Epithelial cell of proximal tubule (primary cell): ENCODE results near the gene PRKACA. TPM values are rescaled to one million over a fixed set of nuclear protein-coding genes. Genes with fewer than 3 reads are reported as not detected.
A peak's percentile ranks its signal among the peaks of the same experiment; 100 is the strongest.

ENCODE experiments used
- DNase-seq: peaks from one replicate; pipeline ENCODE4 v3.0.0-alpha.2; 2011; ENCODE audit warnings: low read depth
- H3K4me3 ChIP-seq: 2 replicates; pipeline ENCODE4 v1.5.1; 2011; ENCODE audit warnings: low read depth, mild to moderate bottlenecking, low read length
- total RNA-seq: library from RNA; depleted of rRNA; stranded (reverse); fragments of >200 nt; gene quantifications from 2 replicates; pipeline ENCODE4 v1.2.3, GENCODE V29; 2015
- TF ChIP-seq, protein P1 (sequence below): conservative IDR thresholded peaks from 2 replicates; pipeline ENCODE4 v1.5.1; 2012; ENCODE audit warnings: low read depth, mild to moderate bottlenecking, low read length

Gene PRKACA
- total RNA-seq, 1 donor from 2014 or later, result 40.8 TPM

DNA sequence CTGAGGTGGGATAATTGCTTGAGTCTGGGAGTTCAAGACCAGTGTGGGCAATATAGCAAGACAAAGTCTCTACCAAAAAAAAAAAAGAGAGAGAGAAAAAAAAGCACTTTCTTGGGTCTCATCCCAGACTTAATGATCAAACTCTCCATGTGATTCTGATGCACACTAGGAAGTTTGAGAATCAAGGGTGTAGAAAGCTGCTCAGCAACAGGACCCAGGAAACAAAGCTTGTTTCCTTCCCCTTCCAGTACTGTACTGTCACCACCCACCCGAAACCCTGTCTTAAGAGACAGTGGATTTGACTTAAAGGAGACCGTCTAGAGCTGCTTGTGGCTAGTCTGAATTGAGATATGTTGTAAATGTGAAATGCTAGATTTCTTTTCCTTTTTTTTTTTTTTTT, 39.2 kb downstream of the PRKACA start:
- no peak for DNase-seq
- TF ChIP-seq, protein P1, sequence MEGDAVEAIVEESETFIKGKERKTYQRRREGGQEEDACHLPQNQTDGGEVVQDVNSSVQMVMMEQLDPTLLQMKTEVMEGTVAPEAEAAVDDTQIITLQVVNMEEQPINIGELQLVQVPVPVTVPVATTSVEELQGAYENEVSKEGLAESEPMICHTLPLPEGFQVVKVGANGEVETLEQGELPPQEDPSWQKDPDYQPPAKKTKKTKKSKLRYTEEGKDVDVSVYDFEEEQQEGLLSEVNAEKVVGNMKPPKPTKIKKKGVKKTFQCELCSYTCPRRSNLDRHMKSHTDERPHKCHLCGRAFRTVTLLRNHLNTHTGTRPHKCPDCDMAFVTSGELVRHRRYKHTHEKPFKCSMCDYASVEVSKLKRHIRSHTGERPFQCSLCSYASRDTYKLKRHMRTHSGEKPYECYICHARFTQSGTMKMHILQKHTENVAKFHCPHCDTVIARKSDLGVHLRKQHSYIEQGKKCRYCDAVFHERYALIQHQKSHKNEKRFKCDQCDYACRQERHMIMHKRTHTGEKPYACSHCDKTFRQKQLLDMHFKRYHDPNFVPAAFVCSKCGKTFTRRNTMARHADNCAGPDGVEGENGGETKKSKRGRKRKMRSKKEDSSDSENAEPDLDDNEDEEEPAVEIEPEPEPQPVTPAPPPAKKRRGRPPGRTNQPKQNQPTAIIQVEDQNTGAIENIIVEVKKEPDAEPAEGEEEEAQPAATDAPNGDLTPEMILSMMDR, result no peak
- H3K4me3 ChIP-seq, result no peak overlapping the region

GRCh38 chr19:14073925-14074838, 43.4 kb downstream of the PRKACA start:
- DNase-seq, result no peak
- TF ChIP-seq, protein P1, result peak; percentile 4
- peak overlapping the region; percentile 85 for H3K4me3 ChIP-seq

DNA sequence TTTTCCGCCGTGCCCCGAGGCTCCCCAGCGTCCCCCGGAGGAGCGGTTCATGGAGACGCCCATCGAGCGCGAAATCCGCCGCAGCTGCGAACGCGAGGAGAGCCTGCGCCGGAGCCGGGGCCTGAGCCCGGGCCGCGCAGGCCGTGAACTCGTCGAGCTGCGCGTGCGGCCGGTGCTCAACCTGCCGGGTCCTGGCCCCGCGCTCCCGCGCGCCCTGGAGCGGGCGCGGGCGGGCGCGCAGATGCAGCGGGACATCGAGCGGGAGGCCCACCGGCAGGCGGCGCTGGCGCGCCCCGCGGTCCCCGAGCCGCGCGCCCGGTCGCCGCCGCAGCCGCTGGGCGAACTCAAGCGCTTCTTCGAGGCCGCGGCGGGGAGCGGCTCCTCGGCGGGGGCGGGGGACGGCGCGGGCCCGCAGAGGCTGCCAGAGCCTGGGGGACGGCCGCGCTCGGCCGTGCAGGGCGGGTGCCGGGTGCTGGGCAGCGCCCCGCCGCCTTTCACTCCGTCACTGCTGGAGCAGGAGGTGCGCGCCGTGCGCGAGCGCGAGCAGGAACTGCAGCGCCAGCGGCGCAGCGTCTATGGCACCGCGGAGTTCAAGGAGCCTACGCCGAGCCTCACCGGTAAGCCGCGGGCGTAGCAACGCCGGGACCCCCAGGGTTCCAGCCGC, 44.2 kb downstream of the PRKACA start:
- DNase-seq, result no peak

DNA sequence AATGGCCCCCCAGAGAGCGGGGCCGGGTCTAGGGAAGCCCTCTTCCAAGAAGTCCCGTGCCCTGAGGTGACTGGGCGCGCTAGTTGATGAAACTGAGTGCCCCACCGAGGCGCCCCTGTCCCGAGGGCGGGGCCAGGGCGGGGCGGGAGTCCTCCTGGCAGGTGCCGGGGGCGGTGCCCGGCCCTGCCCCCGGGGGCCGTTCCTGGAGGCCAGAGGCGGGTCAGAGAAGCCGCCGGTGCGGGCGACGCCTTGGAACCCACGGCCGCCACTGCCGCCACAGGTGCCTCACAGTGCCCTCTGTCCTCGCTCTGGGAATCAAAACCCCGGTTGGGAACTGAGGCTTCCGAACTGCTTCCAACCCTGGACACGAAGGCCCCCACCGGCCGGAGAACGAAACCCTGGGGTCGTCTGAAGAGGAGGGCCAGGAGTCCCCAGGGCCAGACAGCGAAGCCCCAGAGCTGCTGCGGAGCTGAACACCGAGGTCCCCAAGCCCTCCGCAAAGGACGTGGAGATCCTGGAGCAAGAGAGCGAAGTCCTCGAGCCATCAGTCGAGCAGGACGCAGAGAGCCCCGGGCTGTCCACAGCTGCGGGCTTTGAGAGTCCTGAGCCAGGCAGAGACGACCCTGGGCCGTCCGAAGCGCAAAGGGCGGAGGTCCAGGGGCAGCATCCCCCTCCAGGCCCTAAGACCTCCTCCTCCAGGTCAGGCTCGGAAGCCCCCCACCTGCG, 44.9 kb downstream of the PRKACA start, which contains the start of gene MISP3:
Gene MISP3, plus strand, starts transcription at position 252 of the 726 bp plus-strand sequence. CDS start 524 bp downstream, outside the sequence.
- DNase-seq, result no peak
- TF ChIP-seq, protein P1, result no peak
- H3K4me3 ChIP-seq, result peak within 1 kb of the TSS; percentile 85

More for the DNA sequence above, 44.2 kb downstream of the PRKACA start:
- H3K4me3 ChIP-seq, result peak overlapping the region; percentile 85
- TF ChIP-seq, protein P1, result no peak

GRCh38 chr19:14070268-14071050, 47.1 kb downstream of the PRKACA start:
- no peak overlapping the region for H3K4me3 ChIP-seq
- DNase-seq, result no peak
- TF ChIP-seq, protein P1, result no peak

DNA sequence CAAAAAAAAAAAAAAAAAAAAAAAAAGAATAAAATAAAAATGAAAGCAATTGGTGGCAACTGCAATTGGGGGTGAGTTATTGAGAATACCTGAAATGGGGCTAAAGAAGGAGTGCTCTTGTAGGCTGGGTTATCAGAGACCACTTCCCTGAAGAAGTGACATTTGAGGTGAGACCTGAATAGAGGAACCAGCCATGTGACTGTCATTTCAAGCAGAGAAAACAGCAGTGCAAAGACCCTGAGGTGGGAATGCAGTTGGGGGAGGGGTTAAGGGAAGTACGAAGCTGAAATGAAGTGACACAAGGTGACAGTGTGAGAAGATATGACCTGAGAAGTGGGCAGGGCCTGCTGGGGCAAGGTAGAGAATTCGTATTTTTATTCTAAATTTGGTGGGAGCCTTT, 51.4 kb downstream of the PRKACA start:
- DNase-seq, result no peak
- H3K4me3 ChIP-seq, result no peak overlapping the region
- TF ChIP-seq, protein P1, result no peak
